ENCODE measurements around the gene THSD4. TPM values are rescaled to one million over a fixed set of nuclear protein-coding genes. Genes with fewer than 3 reads are reported as not detected.

The THSD4 gene
- total and polyA plus RNA-seq, 2 of the 4 experiments (the other 2 are of a cell fraction): 25.5 to 31.1 TPM

DNA sequence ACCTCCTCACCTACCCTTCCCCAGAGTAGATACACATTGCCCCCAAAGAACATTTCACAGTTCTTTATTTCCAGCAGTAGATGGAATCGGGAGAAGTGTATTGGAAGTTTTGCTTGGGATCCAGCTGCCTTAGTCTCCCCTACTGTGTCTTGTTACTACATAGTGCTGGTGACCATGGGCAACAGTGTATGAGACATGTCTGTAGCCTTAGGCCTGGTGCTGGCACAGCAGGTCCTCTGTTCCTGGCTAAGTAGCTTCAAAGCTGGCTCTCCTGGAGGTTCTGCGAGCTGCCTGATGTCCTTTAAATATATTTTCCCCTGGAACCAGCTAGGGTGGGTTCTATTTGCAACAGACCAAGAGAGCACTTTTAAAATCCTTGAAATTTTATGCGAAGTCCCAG is 174.7 kb downstream of the THSD4 start:
- ChIA-PET POLR2A (ENCODE audit: unreplicated experiment) (no interaction called here), CTCF (no interaction called here)
- Histone ChIP-seq H3K4ac (ENCODE audit: low read depth, low read length) (peak overlapping the region; percentile 96), H3K4me3 (ENCODE audit: insufficient read depth, low read depth, low read length) (no peak overlapping the region), H3K23ac (ENCODE audit: low read depth, low read length) (peak overlapping the region; percentile 40), H3K27ac (ENCODE audit: insufficient read depth, low read length) (peak overlapping the region; percentile 48), H3K27me3 (ENCODE audit: control insufficient read depth, insufficient read depth, low read length) (no peaks in the 10 kb centered on the region), H4K5ac (ENCODE audit: low read depth, low read length) (peak overlapping the region; percentile 98), H2AK9ac (replicated peaks; ENCODE audit: low read depth, low read length, poor library complexity) (no peak overlapping the region), H2AFZ (replicated peaks; ENCODE audit: low read length, poor library complexity) (no peak overlapping the region), H4K8ac (ENCODE audit: low read depth in 2 of 2, low read length in 2 of 2) (peak overlapping the region; percentile 68 to 92), H3K14ac (replicated peaks; ENCODE audit: low read depth, low read length) (peak overlapping the region; percentile 97), H3K9me1 (ENCODE audit: insufficient read depth, low read length) (peaks cover 23% of the 10 kb centered on the region), H2BK5ac (ENCODE audit: low read depth, low read length, poor library complexity, severe bottlenecking) (peak overlapping the region; percentile 97), H4K20me1 (ENCODE audit: insufficient read depth, low read length) (no peaks in the 10 kb centered on the region), H3K4me1 (ENCODE audit: control insufficient read depth, insufficient read depth, low read length) (peaks cover 30% of the 10 kb centered on the region), H3K79me1 (ENCODE audit: low read depth in 1 of 2, low read length in 2 of 2) (peaks cover 33 to 50% of the 10 kb centered on the region in 2 experiments), H3K18ac (ENCODE audit: low read depth, low read length) (peak overlapping the region; percentile 92), H3K56ac (ENCODE audit: extremely low read depth, insufficient read depth, low read length) (no peak overlapping the region), H3K9me3 (ENCODE audit: control insufficient read depth, insufficient read depth, low read length) (peaks cover 2% of the 10 kb centered on the region; the same call in 1 of the 2 replicates), H3K9ac (ENCODE audit: low read depth, low read length) (no peak overlapping the region), H4K91ac (ENCODE audit: insufficient read depth, low read depth, low read length) (peak overlapping the region; percentile 98), H3K4me2 (ENCODE audit: low read depth, low read length) (no peak overlapping the region), H2BK120ac (ENCODE audit: low read depth, low read length) (peak overlapping the region; percentile 97), H2BK20ac (ENCODE audit: low read depth, low read length) (peak overlapping the region; percentile 95), H2BK15ac (ENCODE audit: low read depth, low read length) (peak overlapping the region; percentile 96; the same call in 2 of the 3 replicates), H3K36me3 (ENCODE audit: control insufficient read depth, insufficient read depth, low read length) (no peaks in the 10 kb centered on the region; the same call in 1 of the 2 replicates), H2AK5ac (ENCODE audit: low read depth, low read length) (peak overlapping the region; percentile 98)
- BruUV-seq (replicated peaks): no TSS peak
- TF ChIP-seq MAZ (IDR thresholded peaks at IDR 0.05; ENCODE audit: borderline replicate concordance, low read depth, low read length): no peak
- no peak for TF ChIP-seq CHD1 (IDR thresholded peaks at IDR 0.05; ENCODE audit: low read depth, low read length)
- TF ChIP-seq CTCF (conservative IDR thresholded peaks at IDR 0.05; ENCODE audit: low read depth, low read length): no peak
- no peak for TF ChIP-seq CEBPB (IDR thresholded peaks at IDR 0.05; ENCODE audit: low read depth, low read length)
- TF ChIP-seq RFX5 (IDR thresholded peaks at IDR 0.05; ENCODE audit: low read depth, low read length): no peak
- TF ChIP-seq, protein P1, sequence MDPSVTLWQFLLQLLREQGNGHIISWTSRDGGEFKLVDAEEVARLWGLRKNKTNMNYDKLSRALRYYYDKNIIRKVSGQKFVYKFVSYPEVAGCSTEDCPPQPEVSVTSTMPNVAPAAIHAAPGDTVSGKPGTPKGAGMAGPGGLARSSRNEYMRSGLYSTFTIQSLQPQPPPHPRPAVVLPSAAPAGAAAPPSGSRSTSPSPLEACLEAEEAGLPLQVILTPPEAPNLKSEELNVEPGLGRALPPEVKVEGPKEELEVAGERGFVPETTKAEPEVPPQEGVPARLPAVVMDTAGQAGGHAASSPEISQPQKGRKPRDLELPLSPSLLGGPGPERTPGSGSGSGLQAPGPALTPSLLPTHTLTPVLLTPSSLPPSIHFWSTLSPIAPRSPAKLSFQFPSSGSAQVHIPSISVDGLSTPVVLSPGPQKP (IDR thresholded peaks at IDR 0.05; ENCODE audit: borderline replicate concordance, low read depth, low read length): no peak
- TF ChIP-seq RAD21 (IDR thresholded peaks at IDR 0.05; ENCODE audit: low read length): no peak
- no peak for TF ChIP-seq FOS (IDR thresholded peaks at IDR 0.05; ENCODE audit: low read depth, low read length)
- no peak for TF ChIP-seq SMC3 (IDR thresholded peaks at IDR 0.05; ENCODE audit: low read depth, low read length)
- TF ChIP-seq, protein P2, sequence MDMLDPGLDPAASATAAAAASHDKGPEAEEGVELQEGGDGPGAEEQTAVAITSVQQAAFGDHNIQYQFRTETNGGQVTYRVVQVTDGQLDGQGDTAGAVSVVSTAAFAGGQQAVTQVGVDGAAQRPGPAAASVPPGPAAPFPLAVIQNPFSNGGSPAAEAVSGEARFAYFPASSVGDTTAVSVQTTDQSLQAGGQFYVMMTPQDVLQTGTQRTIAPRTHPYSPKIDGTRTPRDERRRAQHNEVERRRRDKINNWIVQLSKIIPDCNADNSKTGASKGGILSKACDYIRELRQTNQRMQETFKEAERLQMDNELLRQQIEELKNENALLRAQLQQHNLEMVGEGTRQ (IDR thresholded peaks at IDR 0.05; ENCODE audit: low read depth, low read length): no peak
- TF ChIP-seq BHLHE40 (IDR thresholded peaks at IDR 0.05; ENCODE audit: low read depth, low read length): no peak
- no peak for TF ChIP-seq MXI1 (IDR thresholded peaks at IDR 0.05; ENCODE audit: borderline replicate concordance, low read depth, low read length)
- TF ChIP-seq MAFK (IDR thresholded peaks at IDR 0.05; ENCODE audit: low read depth, low read length): no peak
- TF ChIP-seq NFE2L2 (IDR thresholded peaks at IDR 0.05; ENCODE audit: low read depth, low read length): no peak
- no peak for DNase-seq
- ATAC-seq (ENCODE audit: low read depth): no peak
- intact Hi-C loops (cut with micrococcal nuclease): no loop called here
- in situ Hi-C loops (cut with MboI; ENCODE audit: low sequenced_read_pairs): no loop called here
- dilution Hi-C loops (cut with HindIII; ENCODE audit: low sequenced_read_pairs, unreplicated experiment): no loop called here
- WGBS, 2 experiments (ENCODE audit: extremely low coverage in 2 of 2, insufficient read length in 1 of 2): no CpG with 5 or more reads among the region's 3 CpGs

Measured in IMR-90 (cell line).